PC-3 (cell line): ENCODE data around the gene SYMPK.
A peak's percentile ranks its signal among the peaks of the same experiment; 100 is the strongest.

Experiments used
- CTCF ChIP-seq: fragments of 300-600 bp; sonication (generic); conservative IDR thresholded peaks from 2 replicates; pipeline ENCODE4 v1.5.1; 2017; ENCODE audit warnings: antibody characterized with exemption, low read depth, mild to moderate bottlenecking, low read length
- EZH2phosphoT487 ChIP-seq: fragments of 300-600 bp; sonication (generic); IDR thresholded peaks from 2 replicates; pipeline ENCODE4 v1.6.1; 2018; ENCODE audit warnings: mild to moderate bottlenecking, antibody characterized with exemption, low read length, borderline replicate concordance

GRCh38 chr19:45848922-45849321 is 14.0 kb downstream of the SYMPK start:
- TF ChIP-seq CTCF (peak; percentile 38; the same call in 1 of the 2 replicates), EZH2phosphoT487 (no peak)
